Fibroblast of lung (primary cell): ENCODE results near the gene LAMB3.

Experiments used
- CTCF ChIP-seq, 2 donors: IDR thresholded peaks in 1 of 2; conservative IDR thresholded peaks in 1 of 2; 1 replicate in 1 of 2; 2 replicates in 1 of 2; pipeline ENCODE4 v1.5.1; 2011 to 2012; ENCODE audit warnings: low read length in 2 of 2, control low read depth in 1 of 2, inconsistent platforms in 1 of 2, low read depth in 1 of 2, mild to moderate bottlenecking in 1 of 2
- EZH2 ChIP-seq: IDR thresholded peaks from 2 replicates; pipeline ENCODE4 v1.5.1; 2012; ENCODE audit warnings: low read length, control low read depth, mild to moderate bottlenecking; ENCODE audit errors: missing control alignments

- TF ChIP-seq CTCF (conservative IDR thresholded peaks at IDR 0.05 in 1 of 2, IDR thresholded peaks at IDR 0.05 in 1 of 2; ENCODE audit: low read depth in 1 of 2, low read length in 2 of 2) (no peak), EZH2 (no peak)
Measured at GRCh38 chr1:209643285-209644020, 8.8 kb downstream of the LAMB3 start.
